GM21367 (cell line): ENCODE data around the gene MYMK.

Experiments
- ATAC-seq: cut with Tn5 transposase; IDR thresholded peaks from one replicate; pipeline ENCODE4 v1.9.1; 2021; ENCODE audit not compliant: unreplicated experiment

The MYMK gene

GRCh38 chr9:133470988-133471387 is 53.8 kb downstream of the MYMK start:
- no peak for ATAC-seq

DNA sequence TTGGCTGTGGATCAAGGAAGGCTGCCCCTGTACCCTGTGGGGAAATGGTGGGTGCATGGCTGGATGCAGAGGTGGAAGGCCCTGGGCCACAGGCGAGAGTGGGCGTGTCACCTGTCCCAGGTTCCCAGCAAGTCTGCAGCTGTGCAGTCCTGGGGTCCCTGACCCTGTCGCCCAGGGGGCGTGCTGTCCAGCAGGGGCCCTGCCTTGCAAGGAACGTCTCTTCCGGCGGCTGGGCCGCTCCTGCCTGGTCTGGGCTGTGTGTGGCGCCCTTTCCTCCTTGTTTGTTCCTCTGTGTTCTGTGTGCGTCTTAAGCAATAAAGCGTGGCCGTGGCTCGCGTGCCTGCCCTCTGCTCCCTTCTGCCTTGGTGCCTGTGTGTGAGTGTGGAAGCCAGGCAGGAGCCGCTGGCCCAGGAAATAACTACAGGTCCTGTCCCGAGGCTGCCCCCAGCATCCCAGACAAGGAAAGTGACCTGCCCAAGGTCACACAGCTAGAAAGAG is 54.3 kb downstream of the MYMK start:
- ATAC-seq = no peak

DNA sequence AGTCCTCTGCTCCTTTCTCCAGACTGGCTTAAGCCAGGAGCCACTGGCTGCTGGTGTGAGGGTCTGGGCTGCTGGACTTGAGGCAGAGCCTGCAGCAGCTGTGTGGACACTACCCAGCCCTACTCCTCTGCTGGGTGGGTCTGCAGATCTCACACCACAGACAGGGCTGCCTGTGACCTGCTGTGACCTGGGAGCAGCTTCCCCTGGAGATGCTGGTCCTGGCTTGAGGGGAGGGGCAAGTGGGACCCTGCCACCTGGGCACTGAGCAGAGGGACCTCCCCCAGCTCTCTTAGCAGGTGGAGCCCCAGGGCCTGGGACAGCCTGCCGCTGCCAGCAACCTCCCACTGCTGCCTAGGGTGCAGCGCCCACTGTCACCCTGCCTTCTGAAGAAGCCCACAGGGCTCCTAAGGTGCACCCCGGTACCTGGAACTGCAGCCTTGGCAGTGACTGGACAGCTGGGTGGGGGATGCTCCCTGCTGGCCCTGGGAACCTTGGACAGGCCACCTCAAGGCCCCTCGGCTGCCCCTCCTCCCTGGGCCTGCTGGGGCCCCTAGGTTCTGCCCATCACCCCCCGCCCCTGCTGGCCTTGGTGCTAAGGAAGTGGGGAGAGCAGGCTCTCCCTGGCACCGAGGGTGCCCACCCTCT is 55.9 kb downstream of the MYMK start:
- ATAC-seq = no peak

DNA sequence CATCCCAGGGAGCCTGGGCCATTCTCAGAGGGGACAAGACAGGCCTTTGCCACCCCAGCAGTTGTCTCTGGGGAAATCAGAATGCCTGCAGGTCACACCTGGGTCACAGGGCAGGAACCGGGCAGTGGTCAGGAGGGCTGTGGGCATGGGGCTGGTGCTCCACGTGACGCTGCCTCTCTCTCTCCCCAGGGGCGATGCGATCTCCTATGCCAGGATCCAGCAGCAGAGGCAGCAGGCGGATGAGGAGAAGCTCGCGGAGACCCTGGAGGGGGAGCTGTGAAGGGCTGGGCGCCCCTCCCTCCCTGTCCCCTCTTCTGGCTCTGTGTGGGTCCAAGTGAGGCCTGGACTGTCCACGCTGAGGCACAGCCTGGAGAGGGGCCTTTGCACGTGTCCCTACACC is 56.4 kb downstream of the MYMK start:
- ATAC-seq = no peak

- no peak for ATAC-seq
These were observed 57.7 kb downstream of the MYMK start for GRCh38 chr9:133467101-133467500.

GRCh38 chr9:133465984-133466383 is 58.8 kb downstream of the MYMK start:
- ATAC-seq = no peak

DNA sequence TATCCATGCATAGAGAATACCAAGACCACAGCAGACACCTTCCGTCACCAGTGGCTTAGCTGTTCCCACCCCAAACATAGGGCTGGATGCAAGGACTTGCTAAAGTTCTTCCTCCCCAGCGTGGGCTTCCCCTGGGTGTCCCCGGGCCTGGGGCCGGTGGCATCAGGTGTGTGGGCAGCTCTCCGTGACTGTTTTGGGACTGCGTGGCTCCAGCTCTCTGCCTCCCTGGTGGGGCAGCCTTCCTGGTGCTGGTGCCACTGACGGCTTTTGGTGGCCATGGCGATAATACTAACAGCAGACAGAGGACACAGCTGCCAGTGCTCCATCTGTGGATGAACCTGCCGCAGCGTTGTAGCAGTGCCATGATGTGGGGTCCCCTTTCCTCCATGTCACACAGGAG is 60.1 kb downstream of the MYMK start:
- no peak for ATAC-seq
